Measurements from ENCODE around the gene TGFBR2.

The TGFBR2 gene

GRCh38 chr3:30597131-30597768 lies 9.2 kb upstream of the TGFBR2 start:
- Mint-ChIP-seq H3K27me3 (ENCODE audit: low read depth) (no peaks in the 10 kb centered on the region), H3K9me3 (peaks cover 5% of the 10 kb centered on the region), H3K36me3 (ENCODE audit: low read depth) (no peaks in the 10 kb centered on the region), H3K4me3 (no peak overlapping the region), H3K27ac (peak overlapping the region; percentile 86 to 97 (median 96)), H3K4me1 (peaks cover 5% of the 10 kb centered on the region)
- TF ChIP-seq CTCF (IDR thresholded peaks at IDR 0.05; ENCODE audit: unreplicated experiment in 3 of 3), result no peak

GRCh38 chr3:30597769-30598134 lies 8.6 kb upstream of the TGFBR2 start:
- H3K4me1 Mint-ChIP-seq, result peaks cover 5% of the 10 kb centered on the region
- no peak overlapping the region for H3K4me3 Mint-ChIP-seq
- TF ChIP-seq CTCF (IDR thresholded peaks at IDR 0.05; ENCODE audit: unreplicated experiment in 3 of 3), result no peak
- no peaks in the 10 kb centered on the region for H3K27me3 Mint-ChIP-seq (ENCODE audit: low read depth)
- H3K9me3 Mint-ChIP-seq, result peaks cover 4% of the 10 kb centered on the region
- H3K27ac Mint-ChIP-seq, result peak overlapping the region; percentile 86 to 97 (median 96)
- no peaks in the 10 kb centered on the region for H3K36me3 Mint-ChIP-seq (ENCODE audit: low read depth)

DNA sequence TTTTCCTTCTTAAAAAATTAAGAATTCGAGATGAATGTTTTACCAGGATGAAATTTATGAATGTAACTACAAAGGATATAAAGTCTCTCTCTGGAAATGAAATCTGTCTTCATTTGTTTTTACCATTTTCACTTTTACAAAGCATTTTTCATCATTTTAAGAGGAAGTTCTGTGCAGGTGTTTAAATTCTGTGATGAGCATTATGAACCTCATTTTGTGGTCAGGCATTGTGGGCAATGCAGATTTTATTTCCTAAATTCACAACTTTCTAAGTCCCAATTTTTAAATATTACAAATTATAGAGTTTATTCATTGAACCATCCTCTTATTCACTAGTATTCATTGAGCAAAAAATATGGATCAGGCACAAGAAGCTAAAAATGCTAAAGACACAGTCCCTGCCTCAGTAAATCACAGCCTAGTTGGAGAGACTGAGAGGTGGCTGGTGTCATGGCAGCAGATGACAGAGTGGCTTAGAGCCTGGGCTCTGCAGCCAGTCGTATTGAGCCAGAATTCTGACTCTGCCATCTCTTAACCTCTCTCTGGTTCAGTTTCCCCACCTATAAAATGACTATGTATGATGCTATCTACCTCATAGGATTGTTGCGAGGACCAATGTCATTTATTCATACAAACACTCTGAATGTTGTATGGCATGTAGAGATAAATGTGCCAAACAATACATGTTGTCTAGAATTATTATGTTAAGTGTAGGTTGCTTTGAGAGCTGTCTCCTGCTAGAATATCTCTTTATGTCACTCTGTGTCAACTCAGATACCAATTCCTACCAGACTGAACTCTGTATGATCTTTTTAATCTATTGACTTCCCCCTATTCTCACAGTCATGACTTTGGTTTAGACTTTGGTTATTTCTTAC lies 7.5 kb upstream of the TGFBR2 start:
- H3K27me3 Mint-ChIP-seq (ENCODE audit: low read depth), result no peaks in the 10 kb centered on the region
- TF ChIP-seq CTCF (IDR thresholded peaks at IDR 0.05; ENCODE audit: unreplicated experiment in 3 of 3), result no peak
- no peak overlapping the region for H3K4me3 Mint-ChIP-seq
- H3K4me1 Mint-ChIP-seq, result peaks cover 5% of the 10 kb centered on the region
- H3K27ac Mint-ChIP-seq, result peak overlapping the region in 1 of 3 experiments; percentile 14
- H3K36me3 Mint-ChIP-seq (ENCODE audit: low read depth), result no peaks in the 10 kb centered on the region
- H3K9me3 Mint-ChIP-seq, result peaks cover 1% of the 10 kb centered on the region

DNA sequence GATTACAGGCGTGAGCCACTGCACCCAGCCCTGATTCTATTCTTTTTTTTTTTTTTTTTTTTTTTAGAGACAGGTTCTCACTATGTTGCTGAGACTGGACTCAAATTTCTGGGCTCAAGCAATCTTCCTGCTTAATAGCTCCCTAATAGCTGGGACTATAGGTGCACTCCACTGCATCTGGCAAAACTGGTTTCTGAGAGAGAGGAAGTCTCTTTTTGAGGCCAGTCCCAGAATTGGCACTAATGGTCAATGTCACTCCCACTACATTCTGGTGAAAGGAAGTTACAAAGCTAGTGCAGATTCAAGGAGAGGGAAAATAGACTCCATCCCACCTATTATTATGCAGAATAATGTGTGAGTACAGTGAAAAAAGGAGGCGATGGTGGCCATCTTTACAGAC lies 5.8 kb upstream of the TGFBR2 start:
- Mint-ChIP-seq H3K36me3 (ENCODE audit: low read depth) (no peaks in the 10 kb centered on the region), H3K9me3 (no peaks in the 10 kb centered on the region), H3K27me3 (ENCODE audit: low read depth) (peaks cover 5% of the 10 kb centered on the region), H3K27ac (no peak overlapping the region), H3K4me1 (peaks cover 5% of the 10 kb centered on the region), H3K4me3 (no peak overlapping the region)
- TF ChIP-seq CTCF (IDR thresholded peaks at IDR 0.05; ENCODE audit: unreplicated experiment in 3 of 3), result no peak

GRCh38 chr3:30602946-30603345 lies 3.5 kb upstream of the TGFBR2 start:
- Mint-ChIP-seq H3K4me1 (peaks cover 8% of the 10 kb centered on the region), H3K27ac (no peak overlapping the region), H3K27me3 (ENCODE audit: low read depth) (peaks cover 12% of the 10 kb centered on the region), H3K4me3 (no peak overlapping the region), H3K9me3 (no peaks in the 10 kb centered on the region), H3K36me3 (ENCODE audit: low read depth) (no peaks in the 10 kb centered on the region)
- TF ChIP-seq CTCF (IDR thresholded peaks at IDR 0.05; ENCODE audit: unreplicated experiment in 3 of 3), result no peak

Measured in nephron (organoid).